ENCODE measurements around the gene ATXN1. TPM values are rescaled to one million over a fixed set of nuclear protein-coding genes. Genes with fewer than 3 reads are reported as not detected.

The ATXN1 gene
- total RNA-seq, 1 experiment from 2014 or later: 19.7 TPM

DNA sequence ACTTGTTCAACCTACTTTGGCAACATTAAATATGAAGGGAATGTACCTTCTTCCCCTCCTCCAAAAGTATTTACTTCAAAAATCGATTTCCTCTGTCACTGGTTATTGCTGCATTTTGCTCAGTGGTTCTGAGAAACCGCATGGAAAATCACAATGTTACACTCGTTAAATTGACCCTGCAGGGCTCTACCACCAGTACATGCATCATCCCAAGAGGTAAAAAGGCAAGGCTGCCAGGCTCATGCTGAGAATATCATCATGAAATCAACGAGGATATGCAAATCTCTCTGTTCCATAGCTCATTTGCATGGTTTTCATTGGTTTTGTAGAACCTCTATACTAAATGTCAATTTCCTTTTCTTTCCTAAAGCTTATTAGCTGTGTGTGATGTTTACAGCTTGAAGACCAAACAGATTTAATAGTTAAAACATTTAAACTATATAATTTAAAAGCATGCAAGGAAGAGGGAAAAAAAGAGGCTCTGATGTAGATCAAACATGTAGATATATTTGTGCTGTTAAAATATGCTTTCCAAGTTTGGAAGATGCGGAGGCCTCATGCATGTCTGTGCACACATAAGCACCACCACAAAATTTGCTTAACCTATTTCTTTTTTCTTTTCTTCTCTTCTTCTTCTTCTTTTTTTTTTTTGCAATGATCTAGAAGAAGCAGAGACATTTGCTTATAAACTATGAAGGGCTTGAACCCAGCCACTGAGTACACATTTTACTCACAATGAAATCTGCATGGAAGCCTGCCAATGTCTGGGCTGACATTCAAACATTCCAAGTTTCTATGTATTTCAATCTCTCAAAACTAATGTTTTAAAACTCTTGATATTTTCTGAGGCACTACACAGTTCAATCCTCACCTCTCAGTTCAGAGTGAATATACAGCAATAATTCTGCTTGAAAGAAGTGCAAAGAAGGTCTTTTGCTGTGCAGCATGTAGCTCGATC is 328.9 kb downstream of the ATXN1 start:
- Mint-ChIP-seq H3K4me3 (ENCODE audit: low read depth, unreplicated experiment) (no peak overlapping the region), H3K27ac (ENCODE audit: unreplicated experiment) (no peak overlapping the region), H3K36me3 (ENCODE audit: insufficient read depth, unreplicated experiment) (no peaks in the 10 kb centered on the region), H3K9me3 (ENCODE audit: low read depth, unreplicated experiment) (peaks cover 4% of the 10 kb centered on the region), H3K27me3 (ENCODE audit: unreplicated experiment) (no peaks in the 10 kb centered on the region), H3K4me1 (ENCODE audit: low read depth, unreplicated experiment) (no peaks in the 10 kb centered on the region)
- no peak for DNase-seq
- intact Hi-C loops (cut with micrococcal nuclease; ENCODE audit: unreplicated experiment): no loop called here
- BruUV-seq (replicated peaks): no TSS peak
- TF ChIP-seq, protein P1, sequence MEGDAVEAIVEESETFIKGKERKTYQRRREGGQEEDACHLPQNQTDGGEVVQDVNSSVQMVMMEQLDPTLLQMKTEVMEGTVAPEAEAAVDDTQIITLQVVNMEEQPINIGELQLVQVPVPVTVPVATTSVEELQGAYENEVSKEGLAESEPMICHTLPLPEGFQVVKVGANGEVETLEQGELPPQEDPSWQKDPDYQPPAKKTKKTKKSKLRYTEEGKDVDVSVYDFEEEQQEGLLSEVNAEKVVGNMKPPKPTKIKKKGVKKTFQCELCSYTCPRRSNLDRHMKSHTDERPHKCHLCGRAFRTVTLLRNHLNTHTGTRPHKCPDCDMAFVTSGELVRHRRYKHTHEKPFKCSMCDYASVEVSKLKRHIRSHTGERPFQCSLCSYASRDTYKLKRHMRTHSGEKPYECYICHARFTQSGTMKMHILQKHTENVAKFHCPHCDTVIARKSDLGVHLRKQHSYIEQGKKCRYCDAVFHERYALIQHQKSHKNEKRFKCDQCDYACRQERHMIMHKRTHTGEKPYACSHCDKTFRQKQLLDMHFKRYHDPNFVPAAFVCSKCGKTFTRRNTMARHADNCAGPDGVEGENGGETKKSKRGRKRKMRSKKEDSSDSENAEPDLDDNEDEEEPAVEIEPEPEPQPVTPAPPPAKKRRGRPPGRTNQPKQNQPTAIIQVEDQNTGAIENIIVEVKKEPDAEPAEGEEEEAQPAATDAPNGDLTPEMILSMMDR (IDR thresholded peaks at IDR 0.05; ENCODE audit: unreplicated experiment): no peak
- CTCF ChIA-PET: interaction anchor here (0.6 kb wide), 1 partner anchor 376 kb away, joined by 5 read pairs; no protein-coding TSS in a partner anchor

GRCh38 chr6:16431106-16431505 is 330.2 kb downstream of the ATXN1 start:
- Mint-ChIP-seq H3K4me3 (ENCODE audit: low read depth, unreplicated experiment) (no peak overlapping the region), H3K27me3 (ENCODE audit: unreplicated experiment) (no peaks in the 10 kb centered on the region), H3K36me3 (ENCODE audit: insufficient read depth, unreplicated experiment) (no peaks in the 10 kb centered on the region), H3K4me1 (ENCODE audit: low read depth, unreplicated experiment) (no peaks in the 10 kb centered on the region), H3K27ac (ENCODE audit: unreplicated experiment) (no peak overlapping the region), H3K9me3 (ENCODE audit: low read depth, unreplicated experiment) (peaks cover 4% of the 10 kb centered on the region)
- intact Hi-C loops (cut with micrococcal nuclease; ENCODE audit: unreplicated experiment): no loop called here
- BruUV-seq (replicated peaks): no TSS peak
- TF ChIP-seq, protein P1 (IDR thresholded peaks at IDR 0.05; ENCODE audit: unreplicated experiment): no peak
- DNase-seq: no peak
- CTCF ChIA-PET: no interaction called here

DNA sequence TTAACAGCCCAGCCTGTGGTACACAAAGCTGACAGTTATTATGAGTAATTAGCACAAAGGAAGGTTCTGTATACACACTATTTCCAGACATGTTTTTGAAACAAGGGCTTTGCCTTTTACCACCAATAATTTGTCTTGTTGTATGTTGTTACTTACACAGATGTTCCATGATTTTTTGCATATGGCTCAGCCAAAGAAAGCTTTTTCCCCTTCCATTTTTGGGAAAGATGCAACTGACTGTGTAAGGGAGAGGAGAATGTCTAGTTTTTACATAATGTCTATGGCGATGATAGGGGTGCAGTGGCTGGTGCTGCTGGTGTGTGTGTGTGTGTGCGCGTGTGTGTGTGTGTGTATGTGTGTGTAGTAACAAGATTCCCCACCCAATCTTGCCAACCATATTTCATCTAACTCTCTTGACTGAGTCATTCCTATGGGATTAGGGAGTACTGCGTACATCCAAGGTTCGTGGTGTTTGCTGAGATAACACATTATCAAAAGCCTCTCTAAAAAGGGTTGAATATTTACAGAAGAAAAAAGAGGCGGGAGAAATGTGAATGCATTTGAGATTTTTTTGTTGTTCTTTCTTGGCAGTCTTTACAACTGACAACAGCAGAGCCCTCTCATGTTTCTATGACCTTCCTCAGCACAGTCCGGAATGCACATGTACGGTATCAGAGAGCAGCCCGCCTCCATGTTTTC is 330.7 kb downstream of the ATXN1 start:
- BruUV-seq (replicated peaks): no TSS peak
- Mint-ChIP-seq H3K27me3 (ENCODE audit: unreplicated experiment) (no peaks in the 10 kb centered on the region), H3K4me1 (ENCODE audit: low read depth, unreplicated experiment) (no peaks in the 10 kb centered on the region), H3K9me3 (ENCODE audit: low read depth, unreplicated experiment) (peaks cover 4% of the 10 kb centered on the region), H3K36me3 (ENCODE audit: insufficient read depth, unreplicated experiment) (no peaks in the 10 kb centered on the region), H3K4me3 (ENCODE audit: low read depth, unreplicated experiment) (no peak overlapping the region), H3K27ac (ENCODE audit: unreplicated experiment) (no peak overlapping the region)
- intact Hi-C loops (cut with micrococcal nuclease; ENCODE audit: unreplicated experiment): no loop called here
- CTCF ChIA-PET: no interaction called here
- DNase-seq: no peak
- TF ChIP-seq, protein P1 (IDR thresholded peaks at IDR 0.05; ENCODE audit: unreplicated experiment): no peak

DNA sequence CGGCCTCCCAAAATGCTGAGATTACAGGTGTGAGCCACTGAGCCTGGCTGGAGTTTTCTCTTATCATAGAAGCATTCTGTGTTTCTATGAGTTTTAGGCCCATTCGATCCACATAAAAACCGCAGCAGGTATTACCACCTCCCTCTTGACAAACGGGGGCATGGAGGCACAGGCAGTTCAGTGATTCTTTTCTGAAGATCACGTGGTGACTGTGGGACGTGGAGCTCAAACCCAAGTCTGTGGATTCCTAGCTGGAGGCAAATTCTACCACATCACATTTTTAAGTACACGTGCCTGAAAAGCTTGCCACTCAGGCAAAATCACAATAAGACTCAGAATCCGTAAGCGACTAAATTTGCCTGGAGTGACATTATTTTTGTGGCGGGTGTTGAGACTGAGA is 331.6 kb downstream of the ATXN1 start:
- intact Hi-C loops (cut with micrococcal nuclease; ENCODE audit: unreplicated experiment): no loop called here
- no peaks in the 10 kb centered on the region for H3K27me3 Mint-ChIP-seq (ENCODE audit: unreplicated experiment)
- no peak overlapping the region for H3K4me3 Mint-ChIP-seq (ENCODE audit: low read depth, unreplicated experiment)
- no peaks in the 10 kb centered on the region for H3K4me1 Mint-ChIP-seq (ENCODE audit: low read depth, unreplicated experiment)
- no peaks in the 10 kb centered on the region for H3K36me3 Mint-ChIP-seq (ENCODE audit: insufficient read depth, unreplicated experiment)
- H3K9me3 Mint-ChIP-seq (ENCODE audit: low read depth, unreplicated experiment): no peaks in the 10 kb centered on the region
- TF ChIP-seq, protein P1 (IDR thresholded peaks at IDR 0.05; ENCODE audit: unreplicated experiment): no peak
- CTCF ChIA-PET: no interaction called here
- DNase-seq: no peak
- no TSS peak for BruUV-seq (replicated peaks)
- no peak overlapping the region for H3K27ac Mint-ChIP-seq (ENCODE audit: unreplicated experiment)

Measured in Calu3 (cell line).